GM03348 (cell line): ENCODE measurements around the gene GCNT4.

ENCODE experiments used
- DNase-seq: peaks from one replicate; pipeline ENCODE4 v3.0.0; 2012; ENCODE audit warnings: low spot score

Gene GCNT4

DNA sequence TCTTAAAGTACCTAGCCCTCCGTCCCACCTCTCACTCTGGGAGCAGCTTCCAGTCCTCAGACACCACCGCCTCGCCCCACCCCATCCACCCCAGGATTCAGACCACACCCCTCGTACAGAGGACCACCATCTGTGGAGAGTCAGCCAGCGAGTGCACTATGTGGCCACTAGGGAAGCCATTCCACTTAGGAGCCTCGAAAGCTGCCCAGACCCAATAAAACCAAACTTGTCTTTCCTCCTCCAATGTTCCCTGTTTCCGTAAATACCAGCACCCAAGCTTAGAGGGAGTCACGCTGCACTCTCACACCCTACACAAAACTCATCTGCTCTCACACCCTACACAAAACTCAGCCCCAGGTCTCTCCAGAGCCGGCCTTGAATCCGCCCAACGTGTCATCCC, 1.9 kb downstream of the GCNT4 start:
- DNase-seq = peak; percentile 33

DNA sequence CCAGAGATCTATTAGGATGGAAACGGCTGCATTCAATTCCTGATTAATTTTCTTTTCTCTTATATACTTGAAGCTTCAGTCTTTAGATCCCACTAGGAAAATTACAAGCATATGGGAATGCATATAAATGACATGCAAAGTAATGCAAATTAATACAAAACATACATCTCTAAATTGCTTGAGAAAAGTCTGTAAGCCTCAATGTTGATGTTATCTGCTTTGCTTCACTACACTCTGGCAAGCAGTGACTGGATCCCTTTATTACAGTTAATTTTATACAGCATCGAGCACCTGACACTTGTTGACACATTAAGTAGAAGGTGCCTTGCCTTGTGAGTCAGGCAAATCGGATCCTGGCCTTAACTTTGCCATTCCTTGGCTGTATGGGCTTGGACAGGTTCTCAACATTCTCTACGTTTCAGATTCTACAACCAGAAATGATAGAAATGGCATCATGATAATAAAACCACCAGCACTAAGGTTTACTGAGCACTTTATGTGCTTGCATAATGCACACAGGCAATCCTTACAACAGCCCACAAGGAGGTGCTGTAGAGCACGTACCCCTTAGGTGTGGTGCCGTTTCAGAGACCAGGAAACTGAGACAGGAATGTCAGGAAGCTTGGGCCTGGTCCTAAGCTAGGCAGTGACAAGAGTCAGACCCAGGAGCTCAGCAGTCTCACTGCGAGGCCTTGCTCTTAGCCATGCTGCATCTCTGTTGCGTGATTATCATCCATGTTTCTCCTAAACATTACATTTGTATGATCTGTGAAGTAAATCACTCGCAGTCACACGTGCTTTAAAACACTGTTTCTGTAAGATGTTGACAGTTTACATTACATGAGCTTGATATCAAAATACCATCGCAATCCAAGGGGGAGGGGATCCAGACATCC, 2.7 kb downstream of the GCNT4 start:
- peak; percentile 65 for DNase-seq

- peak; percentile 20 for DNase-seq
Measured at GRCh38 chr5:75048457-75048953, 3.9 kb downstream of the GCNT4 start.

GRCh38 chr5:75047356-75047755, 5.0 kb downstream of the GCNT4 start:
- DNase-seq = no peak

DNA sequence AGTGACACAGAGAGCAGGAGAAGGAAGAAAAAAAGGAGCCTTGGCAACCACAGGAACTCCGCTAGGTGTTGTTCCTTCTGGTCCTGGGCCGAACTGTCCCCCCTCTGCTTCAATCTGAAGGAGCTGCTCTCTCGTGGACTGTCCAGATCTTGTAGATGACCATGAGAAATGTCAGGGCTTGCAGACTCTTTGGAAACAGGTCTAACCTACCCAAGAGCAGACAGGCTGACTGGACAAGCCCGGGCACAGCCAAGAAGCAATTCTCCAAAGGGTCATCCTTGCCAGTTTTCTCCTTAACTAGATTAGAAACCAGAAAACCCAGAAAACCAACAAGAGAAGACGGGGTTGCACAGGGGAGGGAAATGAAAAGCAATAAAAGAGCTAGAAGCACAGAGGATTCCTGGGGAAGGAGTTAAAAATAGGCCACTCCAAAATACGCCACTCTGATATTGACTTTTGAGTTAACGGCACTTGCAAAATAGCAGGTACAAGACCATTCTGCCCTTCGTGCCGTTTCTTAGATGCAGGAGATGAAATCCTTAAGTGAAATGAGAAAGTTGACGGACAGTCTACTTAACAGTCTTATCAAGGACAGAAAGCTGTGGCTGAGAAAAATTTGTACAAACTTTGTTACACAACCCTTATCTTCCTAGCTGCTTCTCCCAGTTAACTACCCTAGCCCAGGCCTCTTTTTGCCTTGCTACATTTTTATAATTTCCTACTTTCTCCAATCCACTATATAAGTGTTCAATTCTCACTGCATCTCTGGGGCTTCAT, 5.8 kb downstream of the GCNT4 start:
- DNase-seq = no peak

- DNase-seq = no peak
Measured at GRCh38 chr5:75045071-75045470, 7.3 kb downstream of the GCNT4 start.

DNA sequence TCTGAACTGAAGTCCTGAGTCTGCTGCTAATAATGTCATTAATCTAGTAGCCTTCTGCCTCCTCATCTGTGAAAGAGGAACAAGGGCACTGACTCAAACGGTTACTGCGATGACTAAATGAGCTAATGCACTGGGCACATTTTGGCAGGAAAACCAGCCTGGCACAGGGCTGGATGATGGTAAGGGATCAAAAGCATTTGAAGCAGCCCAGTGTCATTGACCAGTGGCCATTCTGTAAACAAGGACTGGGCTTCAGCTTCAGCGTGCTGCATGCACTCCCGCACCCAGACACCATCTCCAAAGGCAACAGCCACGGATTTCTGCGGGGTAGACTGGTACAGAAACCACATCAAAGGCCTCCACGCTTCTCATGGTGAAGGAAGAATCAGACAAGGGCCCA, 8.0 kb downstream of the GCNT4 start:
- DNase-seq = no peak

DNA sequence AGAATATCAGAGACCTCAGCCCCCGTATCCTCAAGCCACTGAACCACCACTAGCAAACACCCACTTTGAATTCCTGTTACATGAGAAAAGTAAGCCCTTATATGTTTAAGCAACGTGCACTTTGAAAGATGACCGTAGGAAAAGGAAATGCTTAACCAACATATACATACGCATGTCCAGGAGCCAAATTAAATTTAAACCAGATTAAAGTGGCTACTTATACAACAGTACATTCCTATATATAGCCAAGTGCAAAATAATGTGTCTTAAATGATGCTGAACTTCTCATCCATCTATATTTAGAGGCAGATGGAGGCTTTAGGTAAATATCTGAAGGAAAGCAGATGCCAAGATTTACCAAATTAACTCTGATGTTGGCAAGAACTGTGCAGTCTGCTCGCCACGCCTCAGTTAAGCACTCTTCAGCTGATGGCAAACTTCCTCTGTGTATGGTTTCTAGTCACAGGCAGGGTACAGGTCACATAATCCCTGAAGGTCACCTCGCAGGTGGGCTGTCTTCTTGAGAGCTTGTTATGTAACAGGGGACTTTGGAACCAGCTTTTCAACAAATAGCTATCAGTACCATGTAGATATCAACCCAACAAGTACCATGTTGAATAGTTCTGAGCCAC, 8.6 kb downstream of the GCNT4 start:
- no peak for DNase-seq

DNA sequence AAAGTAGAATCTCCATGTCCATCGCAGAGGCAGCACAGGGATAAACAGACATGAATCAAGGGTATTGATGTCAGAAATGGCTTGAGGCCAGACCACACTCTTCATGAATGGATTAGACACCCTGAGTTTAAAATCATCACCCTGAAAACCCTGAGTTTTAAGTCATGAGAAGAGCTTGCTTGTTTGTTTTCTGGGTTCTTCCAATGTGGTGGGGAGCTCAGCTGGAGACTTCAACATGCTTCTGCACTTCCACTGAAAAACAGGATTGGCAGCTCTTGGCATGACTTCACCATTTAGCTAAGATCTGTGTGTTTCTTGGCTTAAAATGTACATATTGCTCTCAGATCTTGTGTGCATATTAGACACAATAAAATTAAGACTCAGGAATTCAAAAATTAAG, 9.8 kb downstream of the GCNT4 start:
- DNase-seq = no peak

DNA sequence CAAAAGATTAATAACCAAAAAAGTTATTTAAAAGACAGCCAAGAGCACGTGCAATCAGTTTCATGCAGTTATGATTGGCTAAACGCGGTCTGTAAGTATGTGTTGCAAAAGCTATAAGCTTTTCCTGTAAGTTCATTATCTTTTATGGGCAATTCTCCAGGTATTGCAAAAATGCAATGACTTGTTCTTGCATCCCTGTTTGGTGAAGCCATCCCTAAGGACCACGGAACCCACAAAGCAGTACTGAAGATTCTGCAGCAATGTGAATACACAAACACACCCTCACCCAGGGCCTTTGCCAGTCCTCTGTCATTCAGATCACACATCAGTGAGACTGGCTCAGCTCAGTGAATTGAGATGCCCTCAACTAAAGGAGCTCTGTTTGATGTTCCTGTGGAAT, 11.4 kb downstream of the GCNT4 start:
- DNase-seq = no peak

- DNase-seq = peak; percentile 75
Measured at GRCh38 chr5:75037106-75037505, 15.3 kb downstream of the GCNT4 start.

GRCh38 chr5:75034137-75034739, 18.1 kb downstream of the GCNT4 start:
- no peak for DNase-seq

GRCh38 chr5:75031366-75031765, 21.0 kb downstream of the GCNT4 start:
- no peak for DNase-seq

DNA sequence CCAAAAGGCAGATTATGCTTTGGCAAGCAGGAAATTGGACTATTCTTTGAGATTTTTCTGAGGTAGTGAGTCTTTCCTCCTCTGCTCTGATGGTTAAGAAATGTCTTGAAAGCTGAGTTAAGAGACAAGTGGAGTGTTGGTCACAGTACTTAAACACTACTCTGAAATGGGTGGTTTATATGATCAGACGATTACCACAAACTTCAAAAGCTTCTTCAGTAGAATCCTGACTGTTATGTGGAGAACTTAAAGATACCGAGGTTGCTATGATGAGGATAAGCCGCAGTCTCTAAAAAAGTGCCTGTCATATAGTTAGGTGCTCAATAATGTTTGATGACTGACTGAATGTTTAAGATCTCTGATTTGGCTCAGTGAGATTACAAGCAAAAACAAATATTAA, 24.3 kb downstream of the GCNT4 start:
- no peak for DNase-seq

DNA sequence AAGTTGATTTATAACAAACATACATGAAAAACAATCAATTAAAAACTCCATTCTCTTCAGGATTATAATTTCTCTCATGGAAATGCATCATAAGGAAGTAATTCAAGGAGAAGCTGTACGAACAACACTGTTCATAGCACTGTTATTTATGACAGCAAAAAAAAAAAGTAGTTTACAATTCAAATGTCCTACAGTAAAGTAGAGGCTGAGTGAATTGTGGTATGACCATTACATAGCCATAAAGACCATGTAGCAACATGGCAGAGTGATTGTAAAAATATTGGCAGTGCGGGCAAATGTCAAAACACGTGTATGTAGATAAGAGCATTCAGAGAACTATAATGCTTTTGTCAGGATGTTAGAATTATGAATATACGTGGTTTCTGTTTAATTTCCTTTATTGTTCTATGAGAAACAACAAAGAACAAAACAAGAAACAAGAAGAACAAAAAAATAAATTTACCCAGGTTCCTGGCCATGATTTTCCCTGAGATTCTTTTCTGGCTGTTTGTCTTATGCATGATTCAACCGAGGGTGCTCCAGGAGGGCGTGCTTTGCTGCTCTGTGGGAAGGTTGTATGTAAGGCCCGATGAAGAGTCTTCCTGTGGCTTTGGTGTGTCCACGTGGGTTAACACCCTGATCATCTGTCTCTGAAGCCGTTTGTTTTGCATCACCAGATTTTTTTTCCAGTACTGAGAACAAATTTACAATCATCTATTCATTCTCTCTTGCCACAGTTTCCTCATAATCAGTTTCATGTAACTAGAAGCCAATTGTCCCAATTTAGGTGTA, 28.8 kb downstream of the GCNT4 start:
- DNase-seq = no peak

DNA sequence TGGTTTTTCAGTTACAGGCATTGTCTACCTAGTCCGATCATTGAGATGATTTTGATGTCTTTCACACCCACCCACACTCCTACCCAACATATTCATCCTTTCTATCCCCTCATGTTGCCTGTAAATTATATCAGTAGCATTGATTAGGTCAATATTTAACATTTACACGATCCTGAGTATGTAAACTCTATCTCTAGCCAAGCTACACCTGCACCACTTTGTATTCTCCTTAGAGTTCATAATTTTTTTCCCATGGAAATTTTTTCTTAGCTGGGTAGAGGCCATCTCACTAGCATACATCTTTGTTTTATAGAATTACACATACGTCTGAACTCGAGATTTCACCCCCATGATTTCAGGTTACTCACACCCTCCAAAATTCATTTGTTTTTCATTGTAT, 30.6 kb downstream of the GCNT4 start:
- DNase-seq = no peak

DNA sequence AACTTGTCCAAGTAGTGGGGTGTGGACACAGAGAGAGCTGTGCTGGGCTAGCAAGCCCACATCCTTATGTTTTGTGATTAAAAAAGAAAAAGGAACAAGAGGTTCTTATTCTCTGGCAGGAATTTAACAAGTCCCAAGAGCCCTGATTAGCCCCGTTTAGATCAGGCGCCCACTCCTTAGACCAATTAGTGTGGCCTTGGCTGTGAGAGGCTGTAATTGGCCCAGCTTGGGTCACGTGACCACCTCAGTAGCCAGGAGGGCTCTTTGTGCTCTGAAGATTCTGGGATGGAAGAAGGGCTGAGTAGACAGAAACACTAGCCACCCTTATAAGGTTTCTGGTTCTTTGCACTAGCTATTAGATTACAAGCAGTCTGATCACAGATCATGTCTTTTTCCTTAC, 31.1 kb downstream of the GCNT4 start:
- DNase-seq = no peak

GRCh38 chr5:75020016-75020656, 32.2 kb downstream of the GCNT4 start:
- DNase-seq = no peak

DNA sequence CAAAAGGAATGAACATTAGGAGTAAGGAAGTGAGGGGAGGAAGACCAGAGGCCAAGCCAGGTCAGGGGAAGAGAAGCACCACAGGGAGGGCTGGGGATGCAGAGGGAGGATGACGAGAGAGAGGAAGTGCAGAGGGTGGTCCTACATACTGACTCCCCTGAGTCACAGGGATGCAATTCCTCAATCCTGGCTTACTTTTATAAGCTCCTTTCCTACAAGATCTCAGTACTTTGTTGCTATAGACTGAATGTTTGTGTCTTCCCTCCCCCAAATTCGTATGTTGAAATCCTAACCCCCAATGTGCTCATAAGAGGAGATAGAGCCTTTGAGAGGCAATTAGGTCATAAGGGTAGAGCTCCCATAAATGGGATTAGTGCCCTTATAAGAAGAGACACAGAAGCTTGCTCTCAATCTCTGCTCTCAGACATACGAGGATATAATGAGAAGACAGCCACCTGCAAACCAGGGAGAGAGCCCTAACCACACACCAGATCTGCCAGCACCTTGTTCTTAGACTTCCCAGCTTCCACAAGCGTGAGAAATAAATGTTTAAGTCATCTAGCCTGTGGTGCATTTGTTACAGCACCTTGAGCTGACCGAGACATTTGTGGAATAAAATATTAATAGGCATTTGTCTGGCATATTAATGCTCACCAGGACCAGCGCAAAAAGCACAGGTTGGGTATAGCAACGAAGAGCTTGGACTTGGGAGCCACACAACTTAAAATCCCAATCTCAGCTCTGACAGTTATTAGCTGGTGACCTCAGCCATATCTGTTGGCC, 33.4 kb downstream of the GCNT4 start:
- DNase-seq = no peak

DNA sequence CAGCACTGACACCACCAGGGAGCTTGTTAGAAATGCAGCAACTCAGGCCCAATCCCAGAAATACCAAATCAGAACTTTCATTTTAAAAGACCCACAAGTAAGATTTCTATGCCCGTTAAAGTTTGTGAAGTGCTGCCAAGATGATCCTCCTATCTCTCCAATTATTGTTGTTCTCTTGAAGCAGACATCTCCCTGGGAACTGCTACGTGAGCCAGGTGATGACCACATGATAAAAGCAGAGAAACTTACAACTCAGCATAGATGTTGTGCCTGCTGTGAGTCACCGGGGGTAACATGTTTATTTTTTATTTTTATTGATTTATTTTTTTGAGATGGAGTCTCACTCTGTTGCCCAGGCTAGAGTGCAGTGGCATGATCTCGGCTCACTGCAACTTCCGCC, 34.4 kb downstream of the GCNT4 start:
- no peak for DNase-seq
